GM18508 (cell line): ENCODE measurements around the gene TEK.
"Not testable (repeated sequence)": the region's sequence is repeated elsewhere in the genome, so short reads cannot be mapped to it uniquely, and the experiment has no call there.

Source experiments
- ATAC-seq: cut with Tn5 transposase; IDR thresholded peaks from one replicate; pipeline ENCODE4 v1.9.1; 2021; ENCODE audit warnings: moderate number of reproducible peaks; ENCODE audit not compliant: insufficient read depth, unreplicated experiment

Gene TEK

GRCh38 chr9:27108981-27109541 is at the start of gene TEK:
TSS of gene TEK (plus strand) at chr9:27109225. CDS start at chr9:27109591, 366 bp downstream.
- no peak for ATAC-seq

GRCh38 chr9:27059412-27059811 is 49.6 kb upstream of the TEK start:
- ATAC-seq, result no peak

GRCh38 chr9:27059907-27060306 is 49.1 kb upstream of the TEK start:
- no peak for ATAC-seq

GRCh38 chr9:27065288-27065687 is 43.7 kb upstream of the TEK start:
- no peak for ATAC-seq

- no peak for ATAC-seq
Measured at GRCh38 chr9:27073841-27074728, 34.9 kb upstream of the TEK start.

- no peak for ATAC-seq
Measured at GRCh38 chr9:27078685-27079084, 30.3 kb upstream of the TEK start.

GRCh38 chr9:27085456-27085855 is 23.6 kb upstream of the TEK start:
- ATAC-seq, result no peak

- ATAC-seq, result no peak
Measured at GRCh38 chr9:27086818-27087680, 22.0 kb upstream of the TEK start.

- ATAC-seq, result no peak
Measured at GRCh38 chr9:27088981-27089380, 20.0 kb upstream of the TEK start.

GRCh38 chr9:27089706-27090105 is 19.3 kb upstream of the TEK start:
- ATAC-seq, result no peak

- no peak for ATAC-seq
Measured at GRCh38 chr9:27090231-27090630, 18.8 kb upstream of the TEK start.

GRCh38 chr9:27090711-27091110 is 18.3 kb upstream of the TEK start:
- no peak for ATAC-seq

GRCh38 chr9:27092496-27092895 is 16.5 kb upstream of the TEK start:
- not testable (repeated sequence) for ATAC-seq

GRCh38 chr9:27093384-27094067 is 15.5 kb upstream of the TEK start:
- ATAC-seq, result not testable (repeated sequence)

- no peak for ATAC-seq
Measured at GRCh38 chr9:27094640-27095298, 14.3 kb upstream of the TEK start.

- no peak for ATAC-seq
Measured at GRCh38 chr9:27107241-27107640, 1.8 kb upstream of the TEK start.

- no peak for ATAC-seq
Measured at GRCh38 chr9:27109621-27110020, 596 bp downstream of the TEK start.

GRCh38 chr9:27110181-27110580 is 1.2 kb downstream of the TEK start:
- ATAC-seq, result no peak

GRCh38 chr9:27112235-27112634 is 3.2 kb downstream of the TEK start:
- no peak for ATAC-seq
